ENCODE results near the gene GOLM1. TPM values are rescaled to one million over a fixed set of nuclear protein-coding genes. Genes with fewer than 3 reads are reported as not detected.
"Not testable (repeated sequence)": the region's sequence is repeated elsewhere in the genome, so short reads cannot be mapped to it uniquely, and the experiment has no call there.

GOLM1 gene
- total RNA-seq, result 1 to 10 TPM; 1.8 to 2.6 (median 2.3) TPM

GRCh38 chr9:86098824-86099700 lies at the start of gene GOLM1:
Gene GOLM1, minus strand, starts transcription at chr9:86099558. Its CDS starts 20,238 bp downstream, at chr9:86079320.
- DNase-seq (no peak), ATAC-seq (peak; percentile 81 to 94)
- in situ Hi-C loops (cut with MboI; ENCODE audit: low sequenced_read_pairs in 4 of 4), result no loop called here
- Histone ChIP-seq H3K4me3 (peak within 1 kb of the TSS; percentile 55 to 76 (median 62)), H3K4me1 (peaks cover 3 to 7% of the 10 kb centered on the region in 2 donors), H3K27me3 (peaks cover 0 to 3% (median 0%) of the 10 kb centered on the region in 3 donors), H3K27ac (peak within 1 kb of the TSS; percentile 30 to 59 (median 42)), H3K9me3 (no peaks in the 10 kb centered on the region), H3K36me3 (no peaks in the 10 kb centered on the region)
- TF ChIP-seq POLR2A (IDR thresholded peaks at IDR 0.05) (no peak), CTCF (IDR thresholded peaks at IDR 0.05 in 4 of 5, conservative IDR thresholded peaks at IDR 0.05 in 1 of 5) (peak in 2 of 5 experiments; percentile 16 to 28)
- intact Hi-C loops (cut with DNase I; ENCODE audit: low total_unique reads), result no loop called here

GRCh38 chr9:86146671-86147070 lies 47.3 kb upstream of the GOLM1 start:
- H3K27me3 ChIP-seq; H3K4me3 ChIP-seq; intact Hi-C loops (cut with DNase I; ENCODE audit: low total_unique reads); DNase-seq; H3K36me3 ChIP-seq; H3K9me3 ChIP-seq; H3K27ac ChIP-seq; ATAC-seq; in situ Hi-C loops (cut with MboI; ENCODE audit: low sequenced_read_pairs in 4 of 4); H3K4me1 ChIP-seq: not testable (repeated sequence)

GRCh38 chr9:86145960-86146359 lies 46.6 kb upstream of the GOLM1 start:
- H3K36me3 ChIP-seq; ATAC-seq; H3K9me3 ChIP-seq; intact Hi-C loops (cut with DNase I; ENCODE audit: low total_unique reads); H3K27me3 ChIP-seq; H3K27ac ChIP-seq; H3K4me1 ChIP-seq; DNase-seq; in situ Hi-C loops (cut with MboI; ENCODE audit: low sequenced_read_pairs in 4 of 4); H3K4me3 ChIP-seq: not testable (repeated sequence)

- H3K4me3 ChIP-seq, result no peak overlapping the region
- ATAC-seq, result no peak
- no peaks in the 10 kb centered on the region for H3K4me1 ChIP-seq
- no peaks in the 10 kb centered on the region for H3K27me3 ChIP-seq
- no peaks in the 10 kb centered on the region for H3K36me3 ChIP-seq
- TF ChIP-seq CTCF (IDR thresholded peaks at IDR 0.05 in 4 of 5, conservative IDR thresholded peaks at IDR 0.05 in 1 of 5), result no peak
- TF ChIP-seq POLR2A (IDR thresholded peaks at IDR 0.05), result no peak
- H3K27ac ChIP-seq, result no peak overlapping the region
- in situ Hi-C loops (cut with MboI; ENCODE audit: low sequenced_read_pairs in 4 of 4), result no loop called here
- H3K9me3 ChIP-seq, result no peaks in the 10 kb centered on the region
- no peak for DNase-seq
- intact Hi-C loops (cut with DNase I; ENCODE audit: low total_unique reads), result no loop called here
These were observed 43.6 kb upstream of the GOLM1 start for GRCh38 chr9:86142973-86143372.

- no peak overlapping the region for H3K4me3 ChIP-seq
- H3K9me3 ChIP-seq, result no peaks in the 10 kb centered on the region
- ATAC-seq (no peak), DNase-seq (no peak)
- H3K4me1 ChIP-seq, result no peaks in the 10 kb centered on the region
- in situ Hi-C loops (cut with MboI; ENCODE audit: low sequenced_read_pairs in 4 of 4), result no loop called here
- H3K27ac ChIP-seq, result no peak overlapping the region
- no peaks in the 10 kb centered on the region for H3K27me3 ChIP-seq
- TF ChIP-seq CTCF (IDR thresholded peaks at IDR 0.05 in 4 of 5, conservative IDR thresholded peaks at IDR 0.05 in 1 of 5), result no peak
- no peak for TF ChIP-seq POLR2A (IDR thresholded peaks at IDR 0.05)
- no peaks in the 10 kb centered on the region for H3K36me3 ChIP-seq
- intact Hi-C loops (cut with DNase I; ENCODE audit: low total_unique reads), result no loop called here
These were observed 42.5 kb upstream of the GOLM1 start for GRCh38 chr9:86141843-86142242.
